ENCODE results near the gene DUSP6.
A peak's percentile ranks its signal among the peaks of the same experiment; 100 is the strongest.

The DUSP6 gene

GRCh38 chr12:89352492-89353187, at the start of gene DUSP6:
DUSP6 (minus strand) TSS chr12:89352501; CDS start chr12:89352039, 462 bp downstream.
- DNase-seq, result peak; percentile 97 to 100 (median 99)

DNA sequence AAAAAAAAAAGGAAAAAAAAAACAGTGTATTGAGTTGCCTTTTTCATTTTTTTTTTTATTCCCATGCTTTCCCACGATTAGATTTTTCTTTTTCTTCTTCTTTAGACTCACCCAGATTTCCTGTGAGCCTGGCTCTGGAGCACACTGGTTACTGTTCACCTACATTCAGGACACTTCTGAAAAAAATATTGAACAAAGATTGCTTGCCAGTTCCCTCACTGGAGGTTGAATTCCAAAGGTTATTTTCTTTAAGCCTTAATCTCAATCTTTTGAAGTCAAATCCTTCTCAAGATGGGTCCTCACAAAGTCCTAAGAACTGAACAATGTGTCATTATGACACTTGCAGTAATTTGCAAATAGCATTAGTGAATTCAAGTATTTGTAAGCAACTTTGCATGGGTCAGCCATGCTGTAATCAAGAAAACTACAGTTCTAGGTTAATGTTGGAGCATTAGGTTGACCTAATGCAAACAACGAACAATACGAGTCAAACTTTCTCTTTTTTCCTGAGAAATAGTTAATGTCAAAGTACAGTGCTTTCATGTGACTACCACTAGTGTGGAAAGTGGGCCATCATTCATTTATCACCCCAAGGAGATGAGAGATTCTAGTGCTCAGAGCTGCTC, 49.2 kb upstream of the DUSP6 start:
- no peak for DNase-seq

DNA sequence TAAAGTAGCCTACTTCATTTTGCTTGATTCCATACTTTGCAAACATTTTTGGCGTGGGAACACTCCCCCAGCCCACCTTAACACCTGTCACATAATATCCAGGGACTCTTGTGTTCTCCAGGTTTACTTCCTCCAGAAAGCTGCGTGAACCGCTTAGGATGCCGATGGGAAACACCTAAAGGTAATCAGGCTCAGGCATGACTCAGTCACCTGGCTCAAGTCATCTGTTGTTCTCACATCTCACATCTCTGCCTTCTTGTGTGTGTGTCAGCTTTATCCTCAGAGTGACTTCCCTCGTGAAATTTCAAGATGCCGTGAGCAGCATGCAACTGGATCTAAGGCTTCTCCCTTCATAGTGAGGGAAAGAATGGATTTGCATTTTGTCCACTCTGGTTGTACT, 48.1 kb upstream of the DUSP6 start:
- no peak for DNase-seq

DNA sequence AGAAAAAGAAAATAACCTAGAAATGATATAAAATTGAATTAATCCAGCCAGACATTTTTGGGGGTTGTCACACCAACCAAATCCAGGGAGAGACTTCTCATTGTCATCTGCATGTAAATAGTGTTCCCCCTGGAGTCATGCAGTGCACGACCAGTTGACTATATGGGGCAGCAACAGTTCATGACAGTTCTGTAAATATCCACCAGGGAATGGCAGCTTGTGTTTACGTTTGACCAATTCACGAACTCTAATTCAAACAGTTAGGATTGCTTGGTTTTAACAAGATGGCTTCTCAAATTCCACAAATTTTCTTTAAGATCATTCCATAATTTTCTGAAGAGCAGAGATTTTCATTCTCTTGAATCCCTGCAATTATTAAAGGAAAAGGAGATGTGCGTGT, 43.4 kb upstream of the DUSP6 start:
- no peak for DNase-seq

GRCh38 chr12:89393551-89394121, 41.3 kb upstream of the DUSP6 start:
- DNase-seq, result peak; percentile 59 to 73 (median 66)

GRCh38 chr12:89392391-89392790, 40.1 kb upstream of the DUSP6 start:
- peak; percentile 36 to 53 (median 46) for DNase-seq

GRCh38 chr12:89391726-89392336, 39.5 kb upstream of the DUSP6 start:
- no peak for DNase-seq

DNA sequence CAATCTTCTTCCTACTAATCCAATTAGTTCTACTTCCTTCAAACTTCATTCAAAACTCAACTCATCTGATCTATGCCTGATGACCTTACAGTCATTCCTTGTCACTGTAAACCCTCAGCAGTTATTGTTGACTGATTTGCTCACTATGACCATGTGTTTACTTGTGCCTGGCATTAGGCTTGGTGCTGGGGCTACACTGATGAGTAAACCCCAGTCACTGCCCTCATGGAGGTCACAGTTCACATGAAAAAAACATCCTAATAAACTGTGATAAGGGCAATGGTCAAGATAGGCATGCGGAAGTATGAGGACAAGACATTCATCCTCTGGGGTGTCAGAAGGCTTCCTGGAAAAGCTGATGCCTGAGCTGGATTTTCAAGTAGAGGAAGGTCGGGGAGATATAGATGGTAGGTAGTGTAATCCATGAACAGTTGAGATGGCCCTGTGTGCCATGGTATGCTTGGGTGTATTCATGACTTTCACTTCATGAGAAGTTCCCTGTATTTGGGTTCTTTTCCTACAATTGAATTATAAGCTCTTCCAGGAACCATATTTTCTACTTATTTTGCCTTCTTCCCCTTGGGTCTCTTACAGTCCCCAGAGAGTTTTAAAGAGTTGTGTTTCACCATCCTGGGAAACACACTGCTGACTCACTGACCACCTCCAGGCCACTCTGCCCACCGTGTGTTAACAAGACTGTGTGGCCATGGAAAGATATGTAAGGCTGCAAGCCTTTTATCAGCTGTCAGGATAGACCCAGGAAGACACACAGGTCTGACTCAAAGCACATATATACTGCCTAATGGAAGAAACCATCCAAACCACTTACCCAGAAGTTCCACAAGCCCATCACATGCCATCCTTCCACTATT, 38.7 kb upstream of the DUSP6 start:
- DNase-seq, result peak; percentile 85 to 93 (median 87)

DNA sequence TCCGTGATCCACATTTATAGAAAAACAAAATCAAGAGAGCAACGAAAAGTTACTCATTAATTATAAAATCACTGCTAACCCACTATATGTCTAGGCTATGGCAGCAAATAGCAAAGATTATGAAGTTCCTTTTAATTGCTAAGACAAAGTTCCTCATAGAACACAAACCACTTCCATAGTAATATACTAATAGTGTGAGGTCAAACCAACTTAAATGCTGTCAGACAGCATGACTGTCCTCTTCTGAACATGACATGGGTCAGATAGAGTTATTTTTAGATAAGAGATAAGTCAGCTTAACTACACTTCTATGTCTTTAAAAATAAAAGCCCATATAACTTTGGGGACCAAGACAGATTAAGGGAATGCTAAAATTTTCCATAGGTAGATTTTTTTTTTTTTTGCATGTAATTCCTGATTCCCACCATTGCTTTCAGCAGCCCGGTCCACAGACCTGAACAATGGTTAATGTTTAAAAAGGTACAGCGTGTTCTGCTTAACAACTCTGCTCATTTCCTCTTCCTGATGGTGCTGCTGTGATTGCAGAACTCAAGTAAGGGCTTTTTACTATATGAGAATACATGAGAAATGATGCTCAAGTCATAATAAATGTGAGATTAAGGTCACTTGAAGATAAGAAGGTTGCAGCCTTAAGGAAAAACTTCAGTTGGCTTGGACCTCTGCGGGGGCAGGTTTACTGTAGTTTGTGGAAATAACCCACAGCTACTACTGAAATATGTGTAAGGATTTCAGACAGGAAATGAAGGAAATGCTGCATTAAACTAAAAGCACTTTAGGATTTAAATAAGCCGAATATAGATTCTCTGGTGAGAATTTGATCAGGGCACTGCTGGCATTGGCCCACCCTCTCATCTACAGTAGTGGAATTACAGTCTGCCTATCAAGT, 37.7 kb upstream of the DUSP6 start:
- peak; percentile 48 to 80 (median 72) for DNase-seq

DNA sequence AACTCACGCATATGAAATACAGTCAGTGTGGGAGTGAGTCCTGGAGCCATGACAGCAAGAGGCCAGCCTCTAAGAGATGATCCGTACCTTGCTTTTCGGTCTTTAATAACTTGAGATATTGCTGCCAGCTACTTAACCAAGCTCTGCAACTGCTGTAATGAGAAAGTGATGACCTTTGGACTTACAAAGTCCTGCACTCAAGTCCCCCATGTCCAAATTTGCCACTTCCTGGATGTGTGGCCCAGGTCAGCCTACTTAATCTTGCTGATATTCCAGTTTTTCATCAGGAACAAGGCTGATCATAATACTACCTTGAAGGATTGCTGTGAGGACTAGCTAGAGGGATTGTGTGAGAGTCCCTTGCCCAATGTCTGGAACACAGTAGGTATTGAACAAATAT, 33.8 kb upstream of the DUSP6 start:
- DNase-seq, result no peak

DNA sequence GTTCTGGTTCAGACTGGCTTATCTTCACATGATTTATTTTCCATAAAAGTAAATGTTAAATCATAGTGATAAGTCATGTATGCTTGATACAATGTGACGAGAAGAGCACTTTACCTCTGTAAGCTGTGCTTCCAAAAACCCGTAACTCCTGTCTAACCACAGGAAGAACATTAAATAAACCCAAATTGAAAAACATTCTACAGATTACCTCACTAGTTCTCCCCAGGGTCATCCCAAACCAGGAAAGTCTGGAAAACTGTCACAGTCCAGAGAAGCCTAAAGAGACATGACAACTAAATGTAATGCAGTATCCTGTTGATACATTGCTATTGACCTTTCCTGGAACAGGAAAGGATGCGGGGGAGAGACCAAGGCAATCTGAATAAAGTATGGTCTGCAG, 32.5 kb upstream of the DUSP6 start:
- DNase-seq, result no peak

- DNase-seq, result peak; percentile 70 to 76 (median 73)
These were observed 31.9 kb upstream of the DUSP6 start for GRCh38 chr12:89384050-89384758.

GRCh38 chr12:89383235-89384049, 31.1 kb upstream of the DUSP6 start:
- peak in 2 of 3 donors; percentile 49 for DNase-seq

- DNase-seq, result peak; percentile 32 to 64 (median 53)
These were observed 30.0 kb upstream of the DUSP6 start for GRCh38 chr12:89382328-89382727.

DNA sequence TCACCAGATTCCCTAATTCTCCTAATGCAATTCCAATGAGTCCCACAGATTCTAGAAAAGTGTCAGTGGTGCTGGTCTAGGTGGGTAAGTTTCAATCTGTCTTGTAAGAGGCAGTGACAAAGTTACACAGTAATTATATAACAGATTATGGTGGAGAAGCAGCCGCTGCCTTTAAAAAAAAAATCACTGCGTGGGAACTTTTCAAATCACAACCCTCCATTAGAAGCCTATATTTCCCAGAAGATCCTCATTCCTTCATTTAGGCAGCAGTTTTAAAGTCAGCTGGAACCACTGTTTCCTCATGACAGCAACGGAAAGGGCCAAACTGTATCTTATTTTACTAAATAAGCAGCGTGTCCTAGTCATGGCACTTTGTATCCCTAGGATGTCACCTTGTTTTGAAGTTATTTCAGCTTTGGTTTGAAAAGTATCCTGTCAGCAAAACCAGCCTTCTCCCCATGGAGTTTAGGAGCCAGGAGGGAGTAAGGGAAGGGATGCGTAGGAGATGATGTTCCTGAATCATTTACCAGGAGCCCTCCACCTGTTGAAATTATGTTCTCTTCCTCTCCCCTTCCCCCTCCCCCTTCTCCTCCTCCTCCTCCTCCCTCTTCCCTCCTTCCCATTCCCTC, 27.7 kb upstream of the DUSP6 start:
- no peak for DNase-seq

DNA sequence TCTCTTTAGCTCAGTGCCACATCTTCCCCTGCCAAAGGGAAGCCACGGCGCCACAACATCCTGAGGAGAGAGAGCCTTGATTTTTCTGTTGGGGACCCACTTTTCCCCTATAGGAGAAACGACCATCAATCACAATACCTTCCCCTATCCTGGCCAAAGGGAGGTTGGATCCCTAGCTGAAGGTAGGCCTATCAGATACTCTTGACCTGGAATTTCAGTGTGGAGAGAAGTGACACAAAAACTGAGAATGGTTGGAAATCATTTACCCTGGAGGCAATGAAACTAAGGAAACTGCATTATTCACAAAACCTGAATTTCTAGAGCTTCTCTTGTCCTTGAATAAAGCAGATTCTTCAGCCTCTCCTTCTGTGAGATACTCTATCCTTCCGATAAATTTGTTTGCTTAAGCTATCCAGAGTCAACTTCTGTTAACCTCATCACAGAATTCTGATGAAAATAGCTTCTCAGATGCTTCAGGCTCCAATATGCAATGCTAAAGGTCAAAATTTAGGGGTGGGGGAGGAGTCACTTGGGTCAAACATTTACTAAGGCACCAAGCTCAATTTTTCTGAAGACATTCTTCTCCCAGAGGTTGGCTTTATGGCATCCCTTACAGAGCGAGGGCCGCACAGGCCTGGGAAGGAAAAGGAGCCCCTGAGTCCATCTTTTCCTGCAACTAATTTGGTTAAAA, 27.0 kb upstream of the DUSP6 start:
- no peak for DNase-seq

- no peak for DNase-seq
These were observed 24.5 kb upstream of the DUSP6 start for GRCh38 chr12:89376844-89377243.

GRCh38 chr12:89376202-89376529, 23.9 kb upstream of the DUSP6 start:
- no peak for DNase-seq

Data from suppressor macrophage treated with lipopolysaccharide for 1 hour (primary cell).